Measurements from ENCODE around the gene SLC18B1. TPM values are rescaled to one million over a fixed set of nuclear protein-coding genes. Genes with fewer than 3 reads are reported as not detected.

The SLC18B1 gene
- total and polyA plus RNA-seq, 2 of the 13 experiments (the other 11 are each of a cell fraction or from before 2014, with no cell fraction given) = 11.4 to 13.8 TPM

- TF ChIP-seq REST (IDR thresholded peaks at IDR 0.05; ENCODE audit: borderline replicate concordance in 1 of 2, low read depth in 1 of 2, low read length in 2 of 2) (peak in 1 of 2 experiments; percentile 68; a peak in 1 of 4 replicates), E2F1 (CRISPR knock-in tag; IDR thresholded peaks at IDR 0.05) (no peak), NFKBIZ (CRISPR knock-in tag; IDR thresholded peaks at IDR 0.05) (peak; percentile 100), NR2F2 (IDR thresholded peaks at IDR 0.05; ENCODE audit: borderline replicate concordance, low read depth) (peak; percentile 63; the same call in 1 of the 2 replicates), YEATS2 (CRISPR knock-in tag; IDR thresholded peaks at IDR 0.05; ENCODE audit: borderline replicate concordance) (peak; percentile 75; the same call in 1 of the 2 replicates), ZNF367 (CRISPR knock-in tag; IDR thresholded peaks at IDR 0.05; ENCODE audit: borderline replicate concordance) (no peak), PRDM4 (CRISPR knock-in tag; IDR thresholded peaks at IDR 0.05; ENCODE audit: borderline replicate concordance) (no peak), ETV6 (CRISPR knock-in tag; conservative IDR thresholded peaks at IDR 0.05) (no peak), NCOA2 (CRISPR knock-in tag; IDR thresholded peaks at IDR 0.05) (peak; percentile 89), ATF6 (CRISPR knock-in tag; conservative IDR thresholded peaks at IDR 0.05) (peak; percentile 92; the same call in 1 of the 2 replicates), TRIM22 (IDR thresholded peaks at IDR 0.05) (no peak), STAT6 (CRISPR knock-in tag; IDR thresholded peaks at IDR 0.05; ENCODE audit: borderline replicate concordance) (0 out of 2 replicates have a peak, but pooled peaks have one; percentile 22), ZNF558 (CRISPR knock-in tag; IDR thresholded peaks at IDR 0.05; ENCODE audit: borderline replicate concordance) (no peak), CBX5 (CRISPR knock-in tag; IDR thresholded peaks at IDR 0.05; ENCODE audit: borderline replicate concordance) (0 out of 2 replicates have a peak, but pooled peaks have one; percentile 69), ZNF383 (CRISPR knock-in tag; IDR thresholded peaks at IDR 0.05; ENCODE audit: borderline replicate concordance) (no peak)
Observed at GRCh38 chr6:132734694-132735236, 63.7 kb downstream of the SLC18B1 start (continued).

All from HepG2 (cell line).